Prostate gland (tissue), 2 donors: ENCODE data around the gene WDR5. TPM values are rescaled to one million over a fixed set of nuclear protein-coding genes. Genes with fewer than 3 reads are reported as not detected.

Experiments
- DNase-seq: peaks from one replicate; pipeline ENCODE4 v3.0.0-alpha.2; 2019; ENCODE audit warnings: low spot score
- H3K27ac ChIP-seq, 2 donors: fragments of 200-600 bp; sonication (generic); 2 replicates each; pipeline ENCODE4 v1.5.1; 2017 to 2019
- H3K27me3 ChIP-seq: fragments of 200-600 bp; sonication (generic); replicated peaks from 2 replicates; pipeline ENCODE4 v1.5.1; 2019; ENCODE audit not compliant: insufficient read depth
- H3K36me3 ChIP-seq, 2 donors: fragments of 200-600 bp; sonication (generic); 1 replicate in 1 of 2; 2 replicates in 1 of 2; pipeline versions ENCODE4 v1.5.1 to v1.8.1; 2017 to 2019
- H3K4me1 ChIP-seq: fragments of 200-600 bp; sonication (generic); replicated peaks from 2 replicates; pipeline ENCODE4 v1.5.1; 2019
- H3K4me3 ChIP-seq, 2 donors: fragments of 200-600 bp; sonication (generic); 2 replicates each; pipeline ENCODE4 v1.5.1; 2017 to 2019
- H3K9me3 ChIP-seq: fragments of 200-600 bp; sonication (generic); 2 replicates; pipeline ENCODE4 v1.5.1; 2017
- CTCF ChIP-seq, 4 experiments: fragments of 200-600 bp in 2 of 4; fragments of 450-650 bp in 2 of 4; sonication (generic) in 2 of 4; IDR thresholded peaks; 1 replicate in 3 of 4; 2 replicates in 1 of 4; pipeline ENCODE4 v1.5.1; 2016 to 2019; ENCODE audit warnings: antibody characterized with exemption in 4 of 4, mild to moderate bottlenecking in 2 of 4, moderate library complexity in 2 of 4
- POLR2A ChIP-seq: fragments of 450-650 bp; IDR thresholded peaks from one replicate; pipeline ENCODE4 v1.6.1; 2016; ENCODE audit warnings: antibody characterized with exemption, mild to moderate bottlenecking
- POLR2AphosphoS5 ChIP-seq: sonication (generic); formaldehyde crosslinking; IDR thresholded peaks from one replicate; pipeline ENCODE4 v1.6.1; 2017; ENCODE audit warnings: antibody characterized with exemption
- WGBS: methylation state at CpG from one replicate; pipeline ENCODE4 v1.1.5; 2018; 5-methylcytosine and 5-hydroxymethylcytosine counted together
- intact Hi-C: fragments of 100-400 bp; cut with DNase I; formaldehyde crosslinking; loops from one replicate; pipeline ENCODE4 v1.14.2; 2022
- total RNA-seq, 2 donors: library from RNA; depleted of rRNA; stranded (reverse); fragments of >200 nt; gene quantifications; one replicate each; pipeline ENCODE4 v1.1.0, GENCODE V29; 2016

Gene WDR5
- total RNA-seq, 2 donors from 2014 or later: 28.6 to 67.9 TPM

- no peak overlapping the region for H3K27ac ChIP-seq
- no peaks in the 10 kb centered on the region for H3K9me3 ChIP-seq
- TF ChIP-seq CTCF (IDR thresholded peaks at IDR 0.05) (no peak), POLR2A (no peak), POLR2AphosphoS5 (no peak)
- H3K4me1 ChIP-seq: no peaks in the 10 kb centered on the region
- H3K27me3 ChIP-seq: no peaks in the 10 kb centered on the region
- no peak for DNase-seq
- 91% methylated on average over 11 of the region's 11 CpGs for WGBS
- intact Hi-C loops: no loop called here
- no peak overlapping the region for H3K4me3 ChIP-seq
- H3K36me3 ChIP-seq: peaks cover 15 to 48% of the 10 kb centered on the region in 2 donors
Observed at GRCh38 chr9:134152488-134152887, 16.6 kb downstream of the WDR5 start.

DNA sequence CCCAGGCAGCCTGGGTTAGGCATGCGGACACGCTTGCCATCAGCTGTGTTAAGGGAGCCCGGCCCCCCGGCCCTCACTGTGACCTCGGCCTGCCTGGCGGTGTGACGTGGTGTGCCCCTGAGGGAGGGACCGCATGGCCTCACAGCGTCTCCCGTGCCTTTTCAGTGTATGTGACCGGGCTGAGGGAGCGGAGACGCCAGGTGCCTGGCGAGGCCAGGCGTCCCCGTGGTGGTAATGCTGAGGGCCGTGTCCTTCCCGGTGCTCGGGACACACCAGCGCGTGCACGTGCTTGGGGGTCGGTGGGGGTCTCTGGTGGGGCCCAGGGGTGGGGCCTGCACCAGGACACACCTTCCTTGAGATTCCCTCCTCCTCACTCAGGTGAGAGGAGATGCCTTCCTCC lies 17.6 kb downstream of the WDR5 start:
- intact Hi-C loops: no loop called here
- H3K36me3 ChIP-seq: peaks cover 15 to 57% of the 10 kb centered on the region in 2 donors
- H3K4me1 ChIP-seq: no peaks in the 10 kb centered on the region
- no peak for DNase-seq
- H3K27me3 ChIP-seq: no peaks in the 10 kb centered on the region
- no peak overlapping the region for H3K4me3 ChIP-seq
- TF ChIP-seq POLR2A (no peak), CTCF (IDR thresholded peaks at IDR 0.05) (no peak), POLR2AphosphoS5 (no peak)
- no peak overlapping the region for H3K27ac ChIP-seq
- H3K9me3 ChIP-seq: no peaks in the 10 kb centered on the region
- 91% methylated on average over 23 of the region's 23 CpGs for WGBS

- H3K27ac ChIP-seq: no peak overlapping the region
- no peaks in the 10 kb centered on the region for H3K4me1 ChIP-seq
- intact Hi-C loops: no loop called here
- no peak for DNase-seq
- no peaks in the 10 kb centered on the region for H3K27me3 ChIP-seq
- TF ChIP-seq POLR2AphosphoS5 (no peak), POLR2A (no peak), CTCF (IDR thresholded peaks at IDR 0.05) (no peak)
- no peaks in the 10 kb centered on the region for H3K9me3 ChIP-seq
- no peak overlapping the region for H3K4me3 ChIP-seq
- peaks cover 15 to 56% of the 10 kb centered on the region in 2 donors for H3K36me3 ChIP-seq
- WGBS: 89% methylated on average over 25 of the region's 27 CpGs
Observed at GRCh38 chr9:134154262-134154701, 18.4 kb downstream of the WDR5 start.

GRCh38 chr9:134155812-134156377 lies 20.0 kb downstream of the WDR5 start:
- H3K36me3 ChIP-seq: peaks cover 15 to 40% of the 10 kb centered on the region in 2 donors
- no peak for DNase-seq
- H3K4me1 ChIP-seq: no peaks in the 10 kb centered on the region
- H3K27me3 ChIP-seq: no peaks in the 10 kb centered on the region
- no peaks in the 10 kb centered on the region for H3K9me3 ChIP-seq
- H3K4me3 ChIP-seq: no peak overlapping the region
- TF ChIP-seq CTCF (IDR thresholded peaks at IDR 0.05) (no peak), POLR2AphosphoS5 (no peak), POLR2A (no peak)
- intact Hi-C loops: no loop called here
- no peak overlapping the region for H3K27ac ChIP-seq
- 93% methylated on average over 20 of the region's 20 CpGs for WGBS
